Activated CD4-positive, alpha-beta memory T cell treated with anti-CD3 and anti-CD28 coated beads for 36 hours (primary cell): ENCODE measurements around the gene OSTN. TPM values are rescaled to one million over a fixed set of nuclear protein-coding genes. Genes with fewer than 3 reads are reported as not detected.

ENCODE experiments used
- CTCF ChIA-PET: fragments of 350-600 bp; sonication (Branson Sonifier 250); formaldehyde crosslinking; loops from one replicate; lab custom pipeline; 2021; ENCODE audit warnings: antibody characterized with exemption, inconsistent platforms; lab: Charles Lee
- POLR2A ChIA-PET: fragments of 350-600 bp; sonication (Branson Sonifier 250); formaldehyde crosslinking; loops from one replicate; lab custom pipeline; 2021; ENCODE audit warnings: antibody characterized with exemption; lab: Charles Lee
- DNase-seq: peaks from one replicate; pipeline ENCODE4 v3.0.0-alpha.2; 2020
- H3K27ac Mint-ChIP-seq: one replicate; pipeline ENCODE4 v1.8.0; 2021; ENCODE audit warnings: mixed read lengths
- H3K27me3 Mint-ChIP-seq: one replicate; pipeline ENCODE4 v1.8.0; 2021; ENCODE audit warnings: mixed read lengths
- H3K36me3 Mint-ChIP-seq: one replicate; pipeline ENCODE4 v1.8.0; 2021; ENCODE audit warnings: mixed read lengths
- H3K4me1 Mint-ChIP-seq: one replicate; pipeline ENCODE4 v1.8.0; 2021; ENCODE audit warnings: low read depth, mixed read lengths
- H3K4me3 Mint-ChIP-seq: one replicate; pipeline ENCODE4 v1.8.0; 2021; ENCODE audit warnings: mild to moderate bottlenecking, mixed read lengths
- H3K9me3 Mint-ChIP-seq: one replicate; pipeline ENCODE4 v1.8.0; 2021; ENCODE audit warnings: mixed read lengths
- intact Hi-C: fragments of 100-400 bp; cut with micrococcal nuclease; formaldehyde crosslinking; loops from one replicate; pipeline ENCODE4 v1.15.1; 2023
- total RNA-seq, 2 experiments: library from RNA; stranded (reverse); gene quantifications; one replicate each; pipeline ENCODE4 v1.2.3, GENCODE V29; 2021

Gene OSTN
- total RNA-seq, 2 experiments from 2014 or later = not detected

DNA sequence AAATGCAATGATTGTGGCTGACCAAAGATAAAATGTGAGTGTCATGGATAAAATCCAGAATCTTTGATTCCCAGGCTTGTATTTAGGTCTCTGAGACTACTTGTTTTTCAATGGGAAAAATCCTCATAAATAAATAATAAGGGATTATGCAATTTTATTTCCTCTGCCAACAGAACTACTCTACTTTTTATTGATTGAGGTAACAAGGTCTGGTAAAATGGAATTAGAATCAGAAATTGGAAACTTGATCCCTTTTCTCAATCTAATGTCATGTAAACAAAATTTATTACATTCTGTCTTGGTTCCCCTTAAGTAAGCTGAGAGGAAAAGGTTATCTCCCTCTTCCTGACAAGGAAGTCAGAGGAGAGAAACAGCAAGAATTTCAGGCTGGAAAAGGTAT lies 81.8 kb downstream of the OSTN start:
- Mint-ChIP-seq H3K4me3 (no peak overlapping the region), H3K9me3 (peaks cover 2% of the 10 kb centered on the region), H3K36me3 (no peaks in the 10 kb centered on the region), H3K27me3 (no peaks in the 10 kb centered on the region), H3K27ac (no peak overlapping the region), H3K4me1 (no peaks in the 10 kb centered on the region)
- no peak for DNase-seq
- intact Hi-C loops = no loop called here
- ChIA-PET POLR2A (no interaction called here), CTCF (no interaction called here)

DNA sequence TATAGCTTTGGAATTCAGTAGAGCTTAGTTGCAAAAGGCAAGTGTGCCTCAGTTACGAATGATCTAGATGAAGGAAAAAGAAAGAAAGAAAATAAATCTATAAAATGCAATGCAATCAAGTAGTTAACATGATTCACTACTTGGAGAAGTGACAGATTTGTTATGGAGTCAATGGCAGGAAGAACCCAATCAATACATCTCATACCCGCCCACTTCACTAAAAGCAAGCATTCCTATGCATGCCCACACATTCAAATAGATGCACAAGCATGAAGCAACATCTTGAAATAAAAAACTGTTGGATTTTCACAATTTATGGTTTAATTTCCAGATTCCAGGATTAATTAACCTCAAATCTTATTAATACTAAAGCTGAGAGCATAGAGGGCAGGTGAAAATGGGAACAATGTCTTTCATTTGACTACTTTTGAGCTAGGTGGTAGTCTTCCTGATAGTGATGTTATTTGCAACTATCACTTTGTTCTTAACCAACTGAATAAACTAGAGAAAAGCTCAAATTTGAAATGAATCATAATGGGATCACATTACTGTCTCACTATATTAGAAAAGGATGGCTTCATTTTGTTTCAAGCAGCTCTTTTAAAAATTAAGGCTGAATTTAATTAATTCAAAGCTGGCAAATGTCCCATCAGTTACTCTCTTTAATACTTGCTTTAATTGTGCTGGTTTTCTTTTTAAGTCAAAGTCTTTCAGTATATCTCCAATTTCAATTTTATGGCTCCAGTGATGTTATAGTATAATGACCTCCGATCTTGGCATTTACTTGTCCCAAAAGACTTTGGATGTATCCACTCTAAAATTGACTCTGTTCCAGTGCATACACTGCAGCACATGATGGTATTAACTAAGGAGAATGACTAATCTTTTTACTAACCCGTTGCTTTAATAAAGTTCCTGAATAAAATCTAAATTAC lies 83.5 kb downstream of the OSTN start:
- ChIA-PET POLR2A (no interaction called here), CTCF (no interaction called here)

GRCh38 chr3:191283400-191283799 lies 84.4 kb downstream of the OSTN start:
- ChIA-PET CTCF (no interaction called here), POLR2A (no interaction called here)
- intact Hi-C loops = no loop called here
- Mint-ChIP-seq H3K27ac (no peak overlapping the region), H3K36me3 (no peaks in the 10 kb centered on the region), H3K27me3 (no peaks in the 10 kb centered on the region), H3K4me1 (no peaks in the 10 kb centered on the region), H3K9me3 (peaks cover 2% of the 10 kb centered on the region), H3K4me3 (no peak overlapping the region)
- DNase-seq = no peak

More for the DNA sequence above, 83.5 kb downstream of the OSTN start:
- Mint-ChIP-seq H3K27me3 (no peaks in the 10 kb centered on the region), H3K36me3 (no peaks in the 10 kb centered on the region), H3K4me3 (no peak overlapping the region), H3K4me1 (no peaks in the 10 kb centered on the region), H3K9me3 (peaks cover 2% of the 10 kb centered on the region), H3K27ac (no peak overlapping the region)
- DNase-seq = no peak
- intact Hi-C loops = no loop called here

DNA sequence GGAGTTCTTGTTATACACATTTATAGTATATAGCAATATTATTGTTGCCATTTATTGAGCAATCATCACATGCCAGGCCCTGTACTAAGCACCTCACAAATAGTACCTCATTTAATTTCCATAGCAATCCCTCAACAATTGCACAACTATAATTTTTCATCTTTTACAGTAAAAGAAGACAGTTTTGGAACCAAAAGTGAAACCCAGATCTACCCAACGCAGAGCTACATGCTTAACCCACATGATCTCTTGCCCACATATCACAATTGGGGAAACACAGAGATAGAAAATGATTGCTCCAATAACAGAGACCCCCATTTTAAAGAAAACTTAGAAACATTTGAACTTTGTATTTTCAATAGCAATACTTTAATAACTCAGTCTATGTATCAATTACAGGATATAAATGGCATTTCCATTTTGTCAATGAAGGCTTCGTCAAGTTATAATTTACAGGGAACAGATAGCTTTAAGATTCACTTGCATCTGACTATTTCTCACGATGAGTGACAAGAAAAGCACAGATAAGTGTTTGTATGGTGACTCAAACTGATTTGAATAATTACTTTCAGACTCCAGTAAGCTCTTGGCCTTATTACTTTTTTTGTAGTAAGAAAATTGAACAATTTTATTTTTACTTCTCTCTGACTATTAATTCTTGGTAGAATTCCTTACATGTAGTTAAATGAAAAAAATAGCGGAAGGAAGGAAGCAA lies 91.4 kb downstream of the OSTN start:
- Mint-ChIP-seq H3K4me1 (peaks cover 8% of the 10 kb centered on the region), H3K4me3 (no peak overlapping the region), H3K27me3 (no peaks in the 10 kb centered on the region), H3K9me3 (no peaks in the 10 kb centered on the region), H3K27ac (no peak overlapping the region), H3K36me3 (no peaks in the 10 kb centered on the region)
- intact Hi-C loops = no loop called here
- DNase-seq = no peak
- ChIA-PET CTCF (no interaction called here), POLR2A (no interaction called here)

GRCh38 chr3:191292243-191293015 lies 93.4 kb downstream of the OSTN start:
- no peaks in the 10 kb centered on the region for H3K9me3 Mint-ChIP-seq
- ChIA-PET POLR2A (no interaction called here), CTCF (no interaction called here)
- H3K27ac Mint-ChIP-seq = no peak overlapping the region
- no peaks in the 10 kb centered on the region for H3K27me3 Mint-ChIP-seq
- no peaks in the 10 kb centered on the region for H3K36me3 Mint-ChIP-seq
- peaks cover 8% of the 10 kb centered on the region for H3K4me1 Mint-ChIP-seq
- no peak overlapping the region for H3K4me3 Mint-ChIP-seq
- intact Hi-C loops = no loop called here
- no peak for DNase-seq

DNA sequence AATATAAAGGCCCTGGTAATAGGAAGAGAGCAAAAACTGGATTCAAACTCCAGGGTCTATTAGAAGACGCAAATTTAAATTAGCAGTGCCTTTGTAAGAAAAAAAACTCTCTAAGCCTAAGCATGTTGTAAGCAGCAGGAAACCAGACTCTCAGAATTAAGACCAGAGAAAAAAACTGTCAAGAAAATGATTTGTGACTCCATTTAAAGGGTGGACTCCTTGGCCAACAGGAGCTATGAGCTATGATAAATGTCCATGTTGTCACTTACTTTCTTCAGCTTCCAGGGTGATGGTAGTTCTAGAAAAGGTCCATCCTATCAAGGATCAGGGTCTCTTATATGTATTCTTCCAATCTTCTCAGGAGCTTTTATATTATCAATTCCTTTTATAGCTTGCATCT lies 95.2 kb downstream of the OSTN start:
- Mint-ChIP-seq H3K27ac (no peak overlapping the region), H3K4me1 (peaks cover 8% of the 10 kb centered on the region), H3K4me3 (no peak overlapping the region), H3K9me3 (no peaks in the 10 kb centered on the region), H3K36me3 (no peaks in the 10 kb centered on the region), H3K27me3 (no peaks in the 10 kb centered on the region)
- ChIA-PET POLR2A (no interaction called here), CTCF (no interaction called here)
- DNase-seq = no peak
- intact Hi-C loops = no loop called here

DNA sequence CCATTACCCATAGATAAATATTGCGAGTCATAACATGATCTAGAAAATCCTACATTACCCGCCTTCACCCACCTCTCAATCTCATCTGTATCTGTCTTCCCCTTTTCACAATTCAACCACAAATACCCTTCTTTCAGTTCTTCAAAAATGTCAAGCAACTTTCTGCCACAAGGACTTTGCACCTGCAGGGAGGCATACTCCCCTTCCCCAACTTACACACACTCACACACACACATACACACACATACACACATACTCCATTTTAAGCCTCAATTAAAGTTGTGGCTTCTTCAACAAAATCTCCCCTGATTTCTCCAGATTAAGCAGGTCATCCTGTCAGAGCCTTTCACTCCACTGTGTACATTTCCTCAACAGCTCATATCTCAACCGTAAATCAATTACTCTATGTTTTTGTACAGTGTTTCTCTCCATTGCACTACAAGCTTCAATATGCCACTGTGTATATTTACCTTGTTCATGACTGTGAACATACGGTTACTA lies 97.0 kb downstream of the OSTN start:
- ChIA-PET CTCF (no interaction called here), POLR2A (no interaction called here)
- H3K27me3 Mint-ChIP-seq = no peaks in the 10 kb centered on the region
- intact Hi-C loops = no loop called here
- no peaks in the 10 kb centered on the region for H3K9me3 Mint-ChIP-seq
- no peaks in the 10 kb centered on the region for H3K4me1 Mint-ChIP-seq
- H3K4me3 Mint-ChIP-seq = no peak overlapping the region
- no peak for DNase-seq
- H3K36me3 Mint-ChIP-seq = no peaks in the 10 kb centered on the region
- no peak overlapping the region for H3K27ac Mint-ChIP-seq

DNA sequence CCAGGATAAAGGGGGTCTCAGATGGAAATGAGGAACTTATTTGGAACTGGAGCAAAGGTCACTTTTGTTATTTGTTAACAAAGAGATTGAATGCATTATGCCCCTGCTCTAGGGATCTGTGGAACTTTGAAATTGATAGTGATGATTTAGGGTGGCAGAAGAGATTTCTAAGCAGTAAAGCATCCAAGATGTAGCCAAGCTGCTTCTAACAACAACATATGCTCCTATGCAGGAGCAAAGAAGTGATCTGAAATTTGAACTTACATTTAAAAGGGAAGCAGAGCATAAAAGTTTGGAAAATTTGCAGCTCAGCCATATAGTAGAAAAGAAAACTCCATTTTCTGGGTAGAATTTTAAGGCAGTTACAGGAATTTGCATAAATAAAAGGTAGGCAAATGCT lies 99.8 kb downstream of the OSTN start:
- no peaks in the 10 kb centered on the region for H3K9me3 Mint-ChIP-seq
- no peak for DNase-seq
- no peak overlapping the region for H3K27ac Mint-ChIP-seq
- ChIA-PET CTCF (no interaction called here), POLR2A (no interaction called here)
- H3K36me3 Mint-ChIP-seq = no peaks in the 10 kb centered on the region
- H3K27me3 Mint-ChIP-seq = no peaks in the 10 kb centered on the region
- H3K4me3 Mint-ChIP-seq = no peak overlapping the region
- intact Hi-C loops = no loop called here
- H3K4me1 Mint-ChIP-seq = no peaks in the 10 kb centered on the region

- DNase-seq = no peak
- H3K4me1 Mint-ChIP-seq = no peaks in the 10 kb centered on the region
- no peak overlapping the region for H3K4me3 Mint-ChIP-seq
- intact Hi-C loops = no loop called here
- no peaks in the 10 kb centered on the region for H3K27me3 Mint-ChIP-seq
- ChIA-PET CTCF (no interaction called here), POLR2A (no interaction called here)
- H3K9me3 Mint-ChIP-seq = no peaks in the 10 kb centered on the region
- H3K27ac Mint-ChIP-seq = no peak overlapping the region
- no peaks in the 10 kb centered on the region for H3K36me3 Mint-ChIP-seq
Observed at GRCh38 chr3:191300422-191300821, 101.4 kb downstream of the OSTN start.

GRCh38 chr3:191301017-191301416 lies 102.0 kb downstream of the OSTN start:
- H3K27me3 Mint-ChIP-seq = no peaks in the 10 kb centered on the region
- H3K4me1 Mint-ChIP-seq = no peaks in the 10 kb centered on the region
- intact Hi-C loops = no loop called here
- no peaks in the 10 kb centered on the region for H3K36me3 Mint-ChIP-seq
- no peak for DNase-seq
- ChIA-PET CTCF (no interaction called here), POLR2A (no interaction called here)
- H3K9me3 Mint-ChIP-seq = no peaks in the 10 kb centered on the region
- H3K4me3 Mint-ChIP-seq = no peak overlapping the region
- H3K27ac Mint-ChIP-seq = no peak overlapping the region

GRCh38 chr3:191301782-191302411 lies 102.9 kb downstream of the OSTN start:
- Mint-ChIP-seq H3K9me3 (no peaks in the 10 kb centered on the region), H3K4me1 (no peaks in the 10 kb centered on the region), H3K36me3 (no peaks in the 10 kb centered on the region), H3K27me3 (no peaks in the 10 kb centered on the region), H3K27ac (no peak overlapping the region), H3K4me3 (no peak overlapping the region)
- CTCF ChIA-PET = no interaction called here
- intact Hi-C loops = no loop called here
- POLR2A ChIA-PET = no interaction called here
- no peak for DNase-seq

GRCh38 chr3:191302451-191302850 lies 103.4 kb downstream of the OSTN start:
- Mint-ChIP-seq H3K4me3 (no peak overlapping the region), H3K27me3 (no peaks in the 10 kb centered on the region), H3K9me3 (no peaks in the 10 kb centered on the region), H3K4me1 (no peaks in the 10 kb centered on the region), H3K36me3 (no peaks in the 10 kb centered on the region), H3K27ac (no peak overlapping the region)
- POLR2A ChIA-PET = no interaction called here
- intact Hi-C loops = no loop called here
- DNase-seq = no peak
- CTCF ChIA-PET = no interaction called here
